MM.1S (cell line): ENCODE results near the gene ELP5.

Source experiments
- EZH2 ChIP-seq: fragments of 300-600 bp; sonication (generic); optimal IDR thresholded peaks from 2 replicates; pipeline ENCODE3; 2017; ENCODE audit warnings: low read depth, mild to moderate bottlenecking, antibody characterized with exemption, low read length, mixed read lengths
- EZH2phosphoT487 ChIP-seq: fragments of 300-600 bp; sonication (generic); IDR thresholded peaks from 2 replicates; pipeline ENCODE4 v1.6.1; 2018; ENCODE audit warnings: antibody characterized with exemption, low read length
- TF ChIP-seq, protein P1 (sequence below): fragments of 300-600 bp; sonication (generic); IDR thresholded peaks from 2 replicates; pipeline ENCODE4 v1.5.1; 2016; ENCODE audit warnings: antibody characterized with exemption, low read length, mixed read lengths

- TF ChIP-seq, protein P1, sequence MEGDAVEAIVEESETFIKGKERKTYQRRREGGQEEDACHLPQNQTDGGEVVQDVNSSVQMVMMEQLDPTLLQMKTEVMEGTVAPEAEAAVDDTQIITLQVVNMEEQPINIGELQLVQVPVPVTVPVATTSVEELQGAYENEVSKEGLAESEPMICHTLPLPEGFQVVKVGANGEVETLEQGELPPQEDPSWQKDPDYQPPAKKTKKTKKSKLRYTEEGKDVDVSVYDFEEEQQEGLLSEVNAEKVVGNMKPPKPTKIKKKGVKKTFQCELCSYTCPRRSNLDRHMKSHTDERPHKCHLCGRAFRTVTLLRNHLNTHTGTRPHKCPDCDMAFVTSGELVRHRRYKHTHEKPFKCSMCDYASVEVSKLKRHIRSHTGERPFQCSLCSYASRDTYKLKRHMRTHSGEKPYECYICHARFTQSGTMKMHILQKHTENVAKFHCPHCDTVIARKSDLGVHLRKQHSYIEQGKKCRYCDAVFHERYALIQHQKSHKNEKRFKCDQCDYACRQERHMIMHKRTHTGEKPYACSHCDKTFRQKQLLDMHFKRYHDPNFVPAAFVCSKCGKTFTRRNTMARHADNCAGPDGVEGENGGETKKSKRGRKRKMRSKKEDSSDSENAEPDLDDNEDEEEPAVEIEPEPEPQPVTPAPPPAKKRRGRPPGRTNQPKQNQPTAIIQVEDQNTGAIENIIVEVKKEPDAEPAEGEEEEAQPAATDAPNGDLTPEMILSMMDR, result no peak
- TF ChIP-seq EZH2phosphoT487 (no peak), EZH2 (no peak)
These were observed 32.0 kb upstream of the ELP5 start, which contains the start of the genes ACADVL and DLG4 for GRCh38 chr17:7219812-7220592.
